ENCODE measurements around the gene PTCRA.

DNA sequence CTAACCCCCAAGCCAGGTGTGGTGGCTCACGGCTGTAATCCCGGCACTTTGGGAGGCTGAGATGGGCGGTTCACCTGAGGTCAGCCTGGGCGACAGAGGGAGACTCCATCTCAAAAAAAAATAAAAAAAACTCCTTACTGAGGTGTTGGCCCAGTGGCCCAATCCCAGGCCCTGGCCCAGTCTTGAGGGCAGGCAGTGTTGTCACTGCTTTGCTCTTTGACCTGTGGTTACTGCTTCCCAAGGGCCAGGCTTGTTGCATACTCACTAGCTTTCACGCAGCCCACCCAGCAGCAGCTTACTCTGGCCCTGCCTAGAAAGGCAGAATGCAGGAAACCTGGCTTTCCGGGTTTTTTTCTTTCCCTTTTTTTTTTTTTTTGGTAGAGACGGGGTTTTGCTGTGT, 26.6 kb downstream of the PTCRA start:
- TF ChIP-seq, protein P1, sequence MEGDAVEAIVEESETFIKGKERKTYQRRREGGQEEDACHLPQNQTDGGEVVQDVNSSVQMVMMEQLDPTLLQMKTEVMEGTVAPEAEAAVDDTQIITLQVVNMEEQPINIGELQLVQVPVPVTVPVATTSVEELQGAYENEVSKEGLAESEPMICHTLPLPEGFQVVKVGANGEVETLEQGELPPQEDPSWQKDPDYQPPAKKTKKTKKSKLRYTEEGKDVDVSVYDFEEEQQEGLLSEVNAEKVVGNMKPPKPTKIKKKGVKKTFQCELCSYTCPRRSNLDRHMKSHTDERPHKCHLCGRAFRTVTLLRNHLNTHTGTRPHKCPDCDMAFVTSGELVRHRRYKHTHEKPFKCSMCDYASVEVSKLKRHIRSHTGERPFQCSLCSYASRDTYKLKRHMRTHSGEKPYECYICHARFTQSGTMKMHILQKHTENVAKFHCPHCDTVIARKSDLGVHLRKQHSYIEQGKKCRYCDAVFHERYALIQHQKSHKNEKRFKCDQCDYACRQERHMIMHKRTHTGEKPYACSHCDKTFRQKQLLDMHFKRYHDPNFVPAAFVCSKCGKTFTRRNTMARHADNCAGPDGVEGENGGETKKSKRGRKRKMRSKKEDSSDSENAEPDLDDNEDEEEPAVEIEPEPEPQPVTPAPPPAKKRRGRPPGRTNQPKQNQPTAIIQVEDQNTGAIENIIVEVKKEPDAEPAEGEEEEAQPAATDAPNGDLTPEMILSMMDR (conservative IDR thresholded peaks at IDR 0.05; ENCODE audit: low read depth in 2 of 2): no peak
- TF ChIP-seq, protein P2, sequence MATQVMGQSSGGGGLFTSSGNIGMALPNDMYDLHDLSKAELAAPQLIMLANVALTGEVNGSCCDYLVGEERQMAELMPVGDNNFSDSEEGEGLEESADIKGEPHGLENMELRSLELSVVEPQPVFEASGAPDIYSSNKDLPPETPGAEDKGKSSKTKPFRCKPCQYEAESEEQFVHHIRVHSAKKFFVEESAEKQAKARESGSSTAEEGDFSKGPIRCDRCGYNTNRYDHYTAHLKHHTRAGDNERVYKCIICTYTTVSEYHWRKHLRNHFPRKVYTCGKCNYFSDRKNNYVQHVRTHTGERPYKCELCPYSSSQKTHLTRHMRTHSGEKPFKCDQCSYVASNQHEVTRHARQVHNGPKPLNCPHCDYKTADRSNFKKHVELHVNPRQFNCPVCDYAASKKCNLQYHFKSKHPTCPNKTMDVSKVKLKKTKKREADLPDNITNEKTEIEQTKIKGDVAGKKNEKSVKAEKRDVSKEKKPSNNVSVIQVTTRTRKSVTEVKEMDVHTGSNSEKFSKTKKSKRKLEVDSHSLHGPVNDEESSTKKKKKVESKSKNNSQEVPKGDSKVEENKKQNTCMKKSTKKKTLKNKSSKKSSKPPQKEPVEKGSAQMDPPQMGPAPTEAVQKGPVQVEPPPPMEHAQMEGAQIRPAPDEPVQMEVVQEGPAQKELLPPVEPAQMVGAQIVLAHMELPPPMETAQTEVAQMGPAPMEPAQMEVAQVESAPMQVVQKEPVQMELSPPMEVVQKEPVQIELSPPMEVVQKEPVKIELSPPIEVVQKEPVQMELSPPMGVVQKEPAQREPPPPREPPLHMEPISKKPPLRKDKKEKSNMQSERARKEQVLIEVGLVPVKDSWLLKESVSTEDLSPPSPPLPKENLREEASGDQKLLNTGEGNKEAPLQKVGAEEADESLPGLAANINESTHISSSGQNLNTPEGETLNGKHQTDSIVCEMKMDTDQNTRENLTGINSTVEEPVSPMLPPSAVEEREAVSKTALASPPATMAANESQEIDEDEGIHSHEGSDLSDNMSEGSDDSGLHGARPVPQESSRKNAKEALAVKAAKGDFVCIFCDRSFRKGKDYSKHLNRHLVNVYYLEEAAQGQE (IDR thresholded peaks at IDR 0.05; ENCODE audit: unreplicated experiment): no peak
